ENCODE data around the gene CCDC138. TPM values are rescaled to one million over a fixed set of nuclear protein-coding genes. Genes with fewer than 3 reads are reported as not detected.

The CCDC138 gene
- total RNA-seq, 1 donor from 2014 or later: 4.5 TPM

DNA sequence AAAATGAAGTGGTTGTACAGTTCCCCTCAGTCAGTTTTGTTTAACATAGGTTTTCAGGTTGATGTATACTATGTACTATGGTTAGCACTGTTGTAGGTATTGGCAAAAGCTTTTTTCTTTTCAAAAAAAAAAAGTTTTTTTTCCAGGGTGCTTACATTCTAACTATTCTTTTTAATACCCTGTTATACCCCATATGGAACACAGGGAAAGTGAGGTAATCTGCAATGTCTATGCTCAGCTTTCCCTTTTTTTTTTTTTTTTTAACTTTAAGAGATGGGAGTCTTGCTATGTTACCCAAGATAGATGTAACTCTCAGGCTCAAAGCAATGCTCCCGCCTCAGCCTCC, 590 bp upstream of the CCDC138 start:
- Histone ChIP-seq H3K9me3 (no peaks in the 10 kb centered on the region), H3K36me3 (peaks cover 39% of the 10 kb centered on the region), H3K27me3 (ENCODE audit: low read depth) (no peaks in the 10 kb centered on the region), H3K4me1 (peaks cover 5% of the 10 kb centered on the region), H3K27ac (peak overlapping the region; percentile 81), H3K4me3 (peak overlapping the region; percentile 75)
- ATAC-seq: peak in 1 of 2 donors; percentile 1
- DNase-seq: no peak
- TF ChIP-seq, protein P1, sequence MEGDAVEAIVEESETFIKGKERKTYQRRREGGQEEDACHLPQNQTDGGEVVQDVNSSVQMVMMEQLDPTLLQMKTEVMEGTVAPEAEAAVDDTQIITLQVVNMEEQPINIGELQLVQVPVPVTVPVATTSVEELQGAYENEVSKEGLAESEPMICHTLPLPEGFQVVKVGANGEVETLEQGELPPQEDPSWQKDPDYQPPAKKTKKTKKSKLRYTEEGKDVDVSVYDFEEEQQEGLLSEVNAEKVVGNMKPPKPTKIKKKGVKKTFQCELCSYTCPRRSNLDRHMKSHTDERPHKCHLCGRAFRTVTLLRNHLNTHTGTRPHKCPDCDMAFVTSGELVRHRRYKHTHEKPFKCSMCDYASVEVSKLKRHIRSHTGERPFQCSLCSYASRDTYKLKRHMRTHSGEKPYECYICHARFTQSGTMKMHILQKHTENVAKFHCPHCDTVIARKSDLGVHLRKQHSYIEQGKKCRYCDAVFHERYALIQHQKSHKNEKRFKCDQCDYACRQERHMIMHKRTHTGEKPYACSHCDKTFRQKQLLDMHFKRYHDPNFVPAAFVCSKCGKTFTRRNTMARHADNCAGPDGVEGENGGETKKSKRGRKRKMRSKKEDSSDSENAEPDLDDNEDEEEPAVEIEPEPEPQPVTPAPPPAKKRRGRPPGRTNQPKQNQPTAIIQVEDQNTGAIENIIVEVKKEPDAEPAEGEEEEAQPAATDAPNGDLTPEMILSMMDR (IDR thresholded peaks at IDR 0.05): no peak
- intact Hi-C loops (cut with DNase I): no loop called here

DNA sequence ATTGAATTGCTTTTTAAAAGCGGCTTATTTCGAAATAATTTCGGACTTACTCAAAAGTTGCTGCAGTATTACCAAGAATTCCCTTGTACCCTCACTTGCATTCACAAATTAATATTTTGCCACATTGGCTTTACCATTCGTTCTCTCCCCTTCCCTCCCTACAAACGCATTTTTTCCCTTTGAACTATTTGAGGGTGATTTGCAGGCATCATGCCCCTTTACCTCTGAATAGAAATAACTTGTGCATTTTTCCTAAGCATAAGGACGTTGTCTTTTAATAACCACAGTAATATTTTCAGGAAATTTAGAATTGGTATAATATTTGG, 608 bp downstream of the CCDC138 start:
- Histone ChIP-seq H3K27ac (peak overlapping the region; percentile 81), H3K4me3 (peak overlapping the region; percentile 75), H3K9me3 (no peaks in the 10 kb centered on the region), H3K36me3 (peaks cover 27% of the 10 kb centered on the region), H3K27me3 (ENCODE audit: low read depth) (no peaks in the 10 kb centered on the region), H3K4me1 (peaks cover 5% of the 10 kb centered on the region)
- DNase-seq (no peak), ATAC-seq (no peak)
- intact Hi-C loops (cut with DNase I): no loop called here
- TF ChIP-seq, protein P1 (IDR thresholded peaks at IDR 0.05): no peak

DNA sequence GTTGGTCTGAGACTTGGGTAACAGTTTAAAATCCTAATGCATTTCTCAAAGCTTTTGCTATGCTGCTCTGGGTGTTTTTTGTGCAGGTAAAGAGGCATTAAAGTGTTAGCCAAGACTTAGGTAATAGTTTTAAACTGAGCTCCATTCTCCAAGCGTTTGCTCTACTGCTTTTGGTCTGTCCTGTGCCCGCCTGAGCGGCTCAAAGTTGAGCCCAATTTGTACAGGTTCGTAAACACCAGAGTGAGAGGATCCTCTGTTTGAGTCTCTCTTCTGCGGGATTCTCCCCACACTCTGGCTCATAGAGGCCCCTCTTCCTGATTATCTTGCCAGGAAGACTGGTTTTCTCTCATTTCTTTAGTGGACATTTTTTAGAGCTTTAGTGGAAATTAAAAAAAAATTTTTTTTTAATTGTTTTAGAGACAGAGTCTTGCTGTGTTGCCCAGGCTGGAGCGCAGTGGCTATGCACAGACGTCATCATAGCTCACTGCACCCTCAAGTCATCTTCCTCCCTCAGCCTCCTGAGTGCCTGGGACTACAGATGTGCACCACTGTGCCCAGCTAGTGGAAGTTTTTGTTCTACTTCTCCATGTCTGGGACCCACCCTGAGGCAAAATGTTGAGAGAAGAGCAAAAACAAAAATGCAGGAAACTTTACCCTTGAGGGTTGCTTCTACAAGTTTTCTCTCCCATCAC, 16.6 kb downstream of the CCDC138 start:
- Histone ChIP-seq H3K4me1 (no peaks in the 10 kb centered on the region), H3K4me3 (no peak overlapping the region), H3K27ac (no peak overlapping the region), H3K36me3 (peaks cover 6% of the 10 kb centered on the region), H3K9me3 (no peaks in the 10 kb centered on the region), H3K27me3 (ENCODE audit: low read depth) (no peaks in the 10 kb centered on the region)
- intact Hi-C loops (cut with DNase I): no loop called here
- DNase-seq (no peak), ATAC-seq (no peak)
- TF ChIP-seq, protein P1 (IDR thresholded peaks at IDR 0.05): no peak

DNA sequence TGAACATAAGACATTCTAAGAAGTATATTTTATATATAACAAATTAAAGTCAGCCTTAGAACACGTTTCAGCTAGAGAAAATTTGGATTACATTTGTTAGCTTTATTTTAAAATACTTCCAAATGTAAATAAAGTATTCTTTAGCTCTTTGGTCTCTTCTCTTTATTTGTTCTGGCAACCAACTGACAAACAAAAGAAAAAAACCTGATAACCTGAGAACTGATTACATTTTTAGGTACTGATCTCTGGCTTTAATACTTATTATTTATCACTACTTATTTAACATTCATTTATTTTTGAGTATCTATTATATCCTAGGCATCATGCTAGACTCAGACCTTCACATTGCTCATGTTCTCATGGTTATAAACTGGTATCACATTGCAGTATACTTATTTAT, 18.5 kb downstream of the CCDC138 start:
- intact Hi-C loops (cut with DNase I): no loop called here
- Histone ChIP-seq H3K4me3 (no peak overlapping the region), H3K36me3 (peaks cover 4% of the 10 kb centered on the region), H3K4me1 (no peaks in the 10 kb centered on the region), H3K27ac (no peak overlapping the region), H3K27me3 (ENCODE audit: low read depth) (no peaks in the 10 kb centered on the region), H3K9me3 (peaks cover 6% of the 10 kb centered on the region)
- no peak for ATAC-seq
- no peak for DNase-seq
- TF ChIP-seq, protein P1 (IDR thresholded peaks at IDR 0.05): no peak

DNA sequence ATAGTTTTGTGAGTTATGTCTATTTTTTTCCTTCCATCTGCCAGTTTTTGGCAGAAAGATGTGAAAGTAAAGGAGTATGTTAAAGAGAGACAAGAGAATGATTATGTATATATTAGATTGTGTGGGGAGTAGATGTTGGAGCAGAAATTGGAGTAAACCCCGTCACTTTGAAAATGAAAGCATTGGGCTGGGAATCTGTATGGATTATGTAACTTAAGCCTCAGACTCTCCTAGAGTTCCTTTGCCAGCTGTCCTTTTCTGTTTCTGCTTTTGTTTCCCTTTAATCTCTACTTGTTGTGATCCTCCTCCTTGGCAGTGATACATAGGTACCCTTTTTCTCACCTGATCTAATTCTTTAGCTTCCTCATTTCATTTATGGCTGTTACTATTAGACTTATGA, 19.2 kb downstream of the CCDC138 start:
- Histone ChIP-seq H3K4me1 (no peaks in the 10 kb centered on the region), H3K9me3 (peaks cover 6% of the 10 kb centered on the region), H3K27me3 (ENCODE audit: low read depth) (no peaks in the 10 kb centered on the region), H3K36me3 (peaks cover 4% of the 10 kb centered on the region), H3K27ac (no peak overlapping the region), H3K4me3 (no peak overlapping the region)
- DNase-seq (no peak), ATAC-seq (no peak)
- intact Hi-C loops (cut with DNase I): no loop called here
- TF ChIP-seq, protein P1 (IDR thresholded peaks at IDR 0.05): no peak
